Smooth muscle cell (in vitro differentiated cells): ENCODE results near the gene CRCP. TPM values are rescaled to one million over a fixed set of nuclear protein-coding genes. Genes with fewer than 3 reads are reported as not detected.
"Not testable (repeated sequence)": the region's sequence is repeated elsewhere in the genome, so short reads cannot be mapped to it uniquely, and the experiment has no call there.

Experiments used
- DNase-seq: peaks from one replicate; lab custom pipeline; 2025; ENCODE audit not compliant: unreplicated experiment; lab: John Stamatoyannopoulos, UW
- H2AFZ ChIP-seq: fragments of 200-600 bp; sonication (generic); 2 replicates; pipeline ENCODE4 v1.6.0; 2016; ENCODE audit warnings: antibody characterized with exemption, low read depth, mild to moderate bottlenecking
- H3F3A ChIP-seq: fragments of 200-600 bp; sonication (generic); 2 replicates; pipeline ENCODE4 v1.6.0; 2017; ENCODE audit warnings: antibody characterized with exemption, low read depth
- H3K27ac ChIP-seq: fragments of 200-600 bp; sonication (generic); 2 replicates; pipeline ENCODE4 v1.5.1; 2016; ENCODE audit warnings: low read depth, mild to moderate bottlenecking
- H3K27me3 ChIP-seq: fragments of 200-600 bp; sonication (generic); 2 replicates; pipeline ENCODE4 v1.6.1; 2016; ENCODE audit warnings: low read depth, mild to moderate bottlenecking
- H3K36me3 ChIP-seq: fragments of 200-600 bp; sonication (generic); 2 replicates; pipeline ENCODE4 v1.5.1; 2016; ENCODE audit warnings: low read depth
- H3K4me1 ChIP-seq: fragments of 200-600 bp; sonication (generic); 2 replicates; pipeline ENCODE4 v1.5.1; 2016; ENCODE audit warnings: low read depth
- H3K4me2 ChIP-seq: fragments of 200-600 bp; sonication (generic); 2 replicates; pipeline ENCODE4 v1.6.0; 2016; ENCODE audit warnings: mild to moderate bottlenecking
- H3K4me3 ChIP-seq: fragments of 200-600 bp; sonication (generic); 2 replicates; pipeline ENCODE4 v1.5.1; 2016; ENCODE audit warnings: mild to moderate bottlenecking
- H3K79me2 ChIP-seq: fragments of 200-600 bp; sonication (generic); 2 replicates; pipeline ENCODE4 v1.6.0; 2016; ENCODE audit warnings: low read depth, mild to moderate bottlenecking
- H3K9ac ChIP-seq: fragments of 200-600 bp; sonication (generic); 2 replicates; pipeline ENCODE4 v1.6.0; 2016; ENCODE audit warnings: low read depth
- H3K9me3 ChIP-seq: fragments of 200-600 bp; sonication (generic); replicated peaks from 2 replicates; pipeline ENCODE4 v1.5.1; 2016; ENCODE audit warnings: low read depth
- H4K20me1 ChIP-seq: fragments of 200-600 bp; sonication (generic); 2 replicates; pipeline ENCODE4 v1.6.0; 2016; ENCODE audit warnings: low read depth
- WGBS: methylation state at CpG from one replicate; pipeline ENCODE4 v1.1.7; 2016; ENCODE audit warnings: low lambda C conversion rate; 5-methylcytosine and 5-hydroxymethylcytosine counted together
- polyA plus RNA-seq: library from polyadenylated mRNA; unstranded; fragments of >200 nt; fragmentation: Nextera tagmentation; extraction: Ambion mirVana; gene quantifications from 2 replicates; pipeline ENCODE4 v1.2.1, GENCODE V29; 2016
- total RNA-seq: library from RNA; depleted of rRNA; stranded (reverse); fragments of >200 nt; gene quantifications from 2 replicates; pipeline ENCODE4 v1.2.3, GENCODE V29; 2014
- TF ChIP-seq, protein P1 (sequence below): fragments of 200-600 bp; sonication (generic); IDR thresholded peaks from 2 replicates; pipeline ENCODE4 v1.5.1; 2017; ENCODE audit warnings: borderline replicate concordance, mild to moderate bottlenecking, antibody characterized with exemption; ENCODE audit not compliant: insufficient read depth, poor library complexity, severe bottlenecking

Gene CRCP
- total and polyA plus RNA-seq, 2 experiments from 2014 or later = 13.6 to 13.7 TPM

DNA sequence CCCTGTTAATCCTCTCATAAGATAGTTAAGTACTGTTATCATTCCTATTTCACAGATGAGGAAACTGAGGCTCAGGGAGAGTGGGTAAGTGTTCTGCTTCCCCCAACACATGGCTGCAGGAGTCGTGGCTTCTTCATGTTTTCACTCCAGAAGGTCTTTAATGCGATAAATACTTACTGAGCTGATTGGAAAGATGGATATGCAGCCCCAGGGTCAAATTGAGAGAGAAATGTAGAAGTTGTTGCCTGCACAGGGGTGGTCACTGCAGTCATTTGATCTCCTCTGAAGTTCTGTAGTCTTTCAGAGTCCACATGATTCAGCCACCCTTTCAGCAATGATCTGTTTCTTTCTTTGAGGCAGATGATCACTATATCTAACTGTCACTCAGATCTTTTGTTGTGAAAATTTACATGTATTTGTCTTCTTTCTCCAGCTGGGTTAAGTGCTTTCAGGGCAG lies 29.3 kb downstream of the CRCP start:
- DNase-seq = no peak
- Histone ChIP-seq H3K27me3 (no peaks in the 10 kb centered on the region), H3K79me2 (peaks cover 7% of the 10 kb centered on the region), H3K4me3 (no peak overlapping the region), H3K9ac (no peak overlapping the region), H4K20me1 (peaks cover 26% of the 10 kb centered on the region), H3K9me3 (no peaks in the 10 kb centered on the region), H3K4me1 (no peaks in the 10 kb centered on the region), H2AFZ (no peak overlapping the region), H3K36me3 (no peaks in the 10 kb centered on the region), H3K27ac (peak overlapping the region; percentile 51), H3F3A (peaks cover 12% of the 10 kb centered on the region), H3K4me2 (no peak overlapping the region)
- WGBS = 52% methylated on average over 2 of the region's 2 CpGs
- TF ChIP-seq, protein P1, sequence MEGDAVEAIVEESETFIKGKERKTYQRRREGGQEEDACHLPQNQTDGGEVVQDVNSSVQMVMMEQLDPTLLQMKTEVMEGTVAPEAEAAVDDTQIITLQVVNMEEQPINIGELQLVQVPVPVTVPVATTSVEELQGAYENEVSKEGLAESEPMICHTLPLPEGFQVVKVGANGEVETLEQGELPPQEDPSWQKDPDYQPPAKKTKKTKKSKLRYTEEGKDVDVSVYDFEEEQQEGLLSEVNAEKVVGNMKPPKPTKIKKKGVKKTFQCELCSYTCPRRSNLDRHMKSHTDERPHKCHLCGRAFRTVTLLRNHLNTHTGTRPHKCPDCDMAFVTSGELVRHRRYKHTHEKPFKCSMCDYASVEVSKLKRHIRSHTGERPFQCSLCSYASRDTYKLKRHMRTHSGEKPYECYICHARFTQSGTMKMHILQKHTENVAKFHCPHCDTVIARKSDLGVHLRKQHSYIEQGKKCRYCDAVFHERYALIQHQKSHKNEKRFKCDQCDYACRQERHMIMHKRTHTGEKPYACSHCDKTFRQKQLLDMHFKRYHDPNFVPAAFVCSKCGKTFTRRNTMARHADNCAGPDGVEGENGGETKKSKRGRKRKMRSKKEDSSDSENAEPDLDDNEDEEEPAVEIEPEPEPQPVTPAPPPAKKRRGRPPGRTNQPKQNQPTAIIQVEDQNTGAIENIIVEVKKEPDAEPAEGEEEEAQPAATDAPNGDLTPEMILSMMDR = no peak

DNA sequence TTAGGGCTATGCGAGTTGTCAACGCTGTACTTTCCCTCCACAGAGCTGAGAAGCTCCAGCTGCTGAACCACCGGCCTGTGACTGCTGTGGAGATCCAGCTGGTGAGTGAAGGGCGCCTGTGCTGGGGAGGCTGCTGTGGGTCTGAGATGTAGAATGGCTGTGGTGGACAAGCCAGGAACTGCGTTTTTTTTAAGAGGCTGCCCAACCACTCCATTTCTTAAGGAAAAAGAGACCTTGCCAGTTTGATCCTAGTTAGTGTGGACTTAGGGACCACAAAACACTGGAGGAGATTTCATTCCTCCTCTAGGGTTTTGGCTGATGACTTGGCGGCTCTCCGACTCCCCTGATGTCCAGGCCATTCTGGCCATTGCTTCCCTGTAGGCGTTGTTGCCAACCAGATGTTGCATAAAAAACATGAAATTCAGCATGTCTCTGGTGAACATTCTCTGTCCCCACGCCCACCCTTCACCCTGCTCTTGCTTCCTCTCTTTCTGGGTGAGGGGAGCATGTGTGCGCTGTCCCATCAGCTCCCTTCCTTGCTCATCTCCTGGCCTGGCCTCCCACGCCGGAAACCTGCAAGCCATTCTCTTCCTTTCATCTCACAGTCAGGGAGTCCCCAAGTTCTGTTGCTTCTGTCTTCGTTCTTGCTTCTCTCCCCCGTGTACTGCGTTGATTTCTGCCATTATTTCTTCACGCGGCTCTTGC lies 30.9 kb downstream of the CRCP start:
- Histone ChIP-seq H3K27ac (peak overlapping the region; percentile 25), H3K79me2 (peaks cover 7% of the 10 kb centered on the region)

DNA sequence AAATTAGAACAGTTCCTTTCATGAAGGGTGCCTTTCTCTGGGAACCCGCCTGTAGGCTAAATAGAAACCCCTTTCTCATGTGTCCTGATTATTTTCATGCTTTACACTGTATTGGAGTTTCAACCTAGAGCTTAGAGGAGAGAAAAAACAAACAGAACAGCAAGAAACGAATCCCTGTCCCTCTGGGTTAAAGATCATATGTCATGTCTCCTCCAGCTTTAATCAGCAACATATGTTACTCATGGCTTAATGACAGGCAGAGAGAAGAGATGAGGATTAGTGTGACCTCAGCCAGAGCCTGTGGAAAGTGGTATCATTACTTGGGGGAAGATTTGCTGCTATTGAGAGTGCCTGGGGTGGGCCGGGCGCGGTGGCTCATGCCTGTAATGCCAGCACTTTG lies 32.1 kb downstream of the CRCP start:
- Histone ChIP-seq H3F3A (peaks cover 6% of the 10 kb centered on the region), H3K4me3 (no peak overlapping the region), H3K4me2 (peak overlapping the region; percentile 1), H3K9me3 (no peaks in the 10 kb centered on the region), H3K27ac (peak overlapping the region; percentile 25), H3K9ac (no peak overlapping the region), H3K36me3 (no peaks in the 10 kb centered on the region), H3K27me3 (no peaks in the 10 kb centered on the region), H3K79me2 (peaks cover 7% of the 10 kb centered on the region), H4K20me1 (peaks cover 11% of the 10 kb centered on the region), H2AFZ (no peak overlapping the region), H3K4me1 (no peaks in the 10 kb centered on the region)
- 28% methylated on average over 5 of the region's 5 CpGs for WGBS
- no peak for DNase-seq
- TF ChIP-seq, protein P1 = no peak

More for the DNA sequence above, 30.9 kb downstream of the CRCP start:
- 74% methylated on average over 17 of the region's 17 CpGs for WGBS
- peak; percentile 10 for DNase-seq
- Histone ChIP-seq H3K36me3 (no peaks in the 10 kb centered on the region), H3K9ac (no peak overlapping the region), H4K20me1 (peaks cover 15% of the 10 kb centered on the region), H2AFZ (no peak overlapping the region), H3F3A (peaks cover 6% of the 10 kb centered on the region), H3K4me3 (no peak overlapping the region), H3K27me3 (no peaks in the 10 kb centered on the region), H3K4me2 (no peak overlapping the region), H3K4me1 (no peaks in the 10 kb centered on the region), H3K9me3 (no peaks in the 10 kb centered on the region)
- TF ChIP-seq, protein P1 = no peak

DNA sequence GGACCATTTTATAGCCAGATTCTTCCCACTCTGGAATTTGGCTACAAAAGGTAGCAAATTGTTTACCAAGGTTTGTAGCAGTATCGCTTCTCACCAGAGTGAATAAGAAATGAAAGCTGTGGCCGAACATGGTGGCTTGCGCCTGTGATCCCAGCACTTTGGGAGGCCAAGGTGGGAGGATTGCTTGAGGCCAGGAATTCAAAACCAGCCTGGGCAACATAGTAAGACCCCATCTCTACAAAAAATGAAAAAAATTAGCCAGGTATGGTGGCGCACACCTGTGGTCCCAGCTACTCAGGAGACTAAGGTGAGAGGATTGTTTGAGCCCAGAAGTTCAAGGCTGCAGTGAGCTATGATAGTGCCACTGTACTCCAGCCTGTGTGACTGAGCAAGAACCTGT lies 33.0 kb downstream of the CRCP start:
- H3K4me1 ChIP-seq, H3K79me2 ChIP-seq, H3K36me3 ChIP-seq, H3F3A ChIP-seq, H3K9ac ChIP-seq, H4K20me1 ChIP-seq, H3K9me3 ChIP-seq, H3K4me2 ChIP-seq, H3K4me3 ChIP-seq, H2AFZ ChIP-seq, H3K27ac ChIP-seq, H3K27me3 ChIP-seq, DNase-seq: not testable (repeated sequence)
- WGBS = 98% methylated on average over 4 of the region's 4 CpGs
